Mammary epithelial cell (primary cell): ENCODE measurements around the gene RASSF8.

Experiments used
- CTCF ChIP-seq, 2 donors: IDR thresholded peaks in 1 of 2; conservative IDR thresholded peaks in 1 of 2; 2 replicates each; pipeline ENCODE4 v1.5.1; 2011 to 2012; ENCODE audit warnings: inconsistent platforms in 2 of 2, low read length in 2 of 2, mild to moderate bottlenecking in 2 of 2, control low read depth in 1 of 2, low read depth in 1 of 2; ENCODE audit not compliant: insufficient read depth in 1 of 2; ENCODE audit errors: extremely low read depth in 1 of 2
- EZH2 ChIP-seq: IDR thresholded peaks from 2 replicates; pipeline ENCODE4 v1.6.1; 2012; ENCODE audit warnings: low read length, inconsistent platforms, borderline replicate concordance

DNA sequence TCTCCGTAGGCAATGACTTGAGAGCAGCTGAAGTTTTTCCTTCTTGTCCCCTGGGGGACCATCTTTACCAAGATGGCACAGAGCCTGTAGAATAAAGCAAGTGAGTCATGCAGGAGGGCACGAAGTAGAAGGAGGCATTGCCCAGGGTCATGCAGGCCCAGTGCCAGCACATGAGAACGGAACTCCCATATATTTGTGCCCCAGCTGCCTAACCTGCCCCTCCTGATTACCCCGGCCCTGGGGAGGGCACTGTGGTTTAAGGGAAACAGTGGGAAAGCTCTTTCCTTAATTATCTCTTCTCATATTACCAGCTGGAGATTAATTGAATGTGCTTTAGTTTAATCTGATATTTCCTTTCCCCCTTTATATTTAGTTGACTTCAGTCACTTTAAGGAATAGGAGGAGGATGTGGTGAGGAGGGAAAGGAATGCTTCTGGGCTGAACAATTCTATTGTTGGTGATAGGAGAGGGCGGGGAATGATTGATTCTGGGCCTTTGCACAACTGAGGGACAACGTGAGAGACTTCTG, 51.9 kb downstream of the RASSF8 start:
- TF ChIP-seq CTCF (conservative IDR thresholded peaks at IDR 0.05 in 1 of 2, IDR thresholded peaks at IDR 0.05 in 1 of 2; ENCODE audit: extremely low read depth in 1 of 2, insufficient read depth in 1 of 2, low read depth in 1 of 2, low read length in 2 of 2) (no peak), EZH2 (no peak)
